HUDEP-2 (cell line): ENCODE data around the gene RBM25.
"Not testable (repeated sequence)": the region's sequence is repeated elsewhere in the genome, so short reads cannot be mapped to it uniquely, and the experiment has no call there.

Experiments used
- DNase-seq, 76 experiments: peaks; one replicate each; lab custom pipeline; 2025; ENCODE audit not compliant: unreplicated experiment in 76 of 76; lab: John Stamatoyannopoulos, UW

RBM25 gene

DNA sequence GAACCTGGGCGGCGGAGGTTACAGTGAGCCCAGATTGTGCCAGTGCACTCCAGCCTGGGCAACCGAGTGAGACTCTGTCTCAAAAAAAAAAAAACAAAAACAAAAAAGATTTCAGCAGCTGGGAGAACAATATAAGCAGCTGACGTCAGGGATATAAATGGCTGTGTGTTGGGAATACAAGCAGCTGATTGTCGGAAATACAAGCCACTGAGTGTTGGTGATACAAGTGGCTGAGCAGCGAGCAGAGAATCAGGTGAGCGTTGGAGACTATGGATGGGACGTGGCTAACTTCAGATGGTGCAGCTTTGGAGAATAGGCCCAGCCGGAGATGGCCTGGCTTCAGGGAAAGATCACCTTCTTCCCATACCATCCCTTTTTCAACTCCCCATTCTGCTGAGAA lies 109.9 kb downstream of the RBM25 start:
- no peak for DNase-seq

DNA sequence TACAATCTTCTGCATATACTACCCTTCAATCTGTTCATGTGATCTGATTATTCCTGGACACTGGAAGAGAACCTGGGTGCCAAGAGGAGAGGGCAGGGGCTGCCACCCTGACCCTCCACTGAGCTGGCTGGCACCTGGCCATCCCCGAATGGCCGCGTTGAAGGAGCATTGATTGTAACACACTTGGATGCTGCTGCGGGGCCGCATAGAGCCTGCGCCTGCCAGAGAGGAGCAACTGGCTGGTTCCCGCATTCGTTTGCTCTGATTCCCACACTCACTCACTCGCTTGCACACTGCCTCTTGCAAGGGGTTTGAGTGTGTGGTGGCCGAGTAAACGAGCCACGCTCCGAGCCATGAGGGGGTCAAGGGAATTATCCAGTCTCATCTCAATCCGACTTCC lies 110.4 kb downstream of the RBM25 start:
- DNase-seq = no peak

DNA sequence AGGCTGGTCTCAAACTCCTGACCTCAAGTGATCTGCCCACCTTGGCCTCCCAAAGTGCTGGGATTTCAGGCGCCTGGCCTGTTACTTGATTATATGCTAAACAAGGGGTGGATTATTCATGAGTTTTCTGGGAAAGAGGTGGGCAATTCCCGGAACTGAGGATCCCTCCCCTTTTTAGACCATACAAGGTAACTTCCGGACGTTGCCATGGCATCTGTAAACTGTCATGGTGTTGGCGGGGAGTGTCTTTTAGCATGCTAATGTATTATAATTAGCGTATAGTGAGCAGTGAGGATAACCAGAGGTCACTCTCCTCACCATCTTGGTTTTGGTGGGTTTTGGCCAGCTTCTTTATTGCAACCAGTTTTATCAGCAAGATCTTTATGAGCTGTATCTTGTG lies 111.5 kb downstream of the RBM25 start:
- DNase-seq = not testable (repeated sequence)

DNA sequence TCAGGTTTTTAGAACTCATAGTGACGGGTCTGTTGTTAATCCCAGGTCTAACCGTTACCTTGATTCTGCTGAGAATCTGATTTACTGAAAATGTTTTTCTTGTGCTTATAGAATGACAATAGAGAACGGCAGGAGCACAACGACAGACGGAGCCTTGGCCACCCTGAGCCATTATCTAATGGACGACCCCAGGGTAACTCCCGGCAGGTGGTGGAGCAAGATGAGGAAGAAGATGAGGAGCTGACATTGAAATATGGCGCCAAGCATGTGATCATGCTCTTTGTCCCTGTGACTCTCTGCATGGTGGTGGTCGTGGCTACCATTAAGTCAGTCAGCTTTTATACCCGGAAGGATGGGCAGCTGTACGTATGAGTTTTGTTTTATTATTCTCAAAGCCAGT lies 112.4 kb downstream of the RBM25 start:
- no peak for DNase-seq

DNA sequence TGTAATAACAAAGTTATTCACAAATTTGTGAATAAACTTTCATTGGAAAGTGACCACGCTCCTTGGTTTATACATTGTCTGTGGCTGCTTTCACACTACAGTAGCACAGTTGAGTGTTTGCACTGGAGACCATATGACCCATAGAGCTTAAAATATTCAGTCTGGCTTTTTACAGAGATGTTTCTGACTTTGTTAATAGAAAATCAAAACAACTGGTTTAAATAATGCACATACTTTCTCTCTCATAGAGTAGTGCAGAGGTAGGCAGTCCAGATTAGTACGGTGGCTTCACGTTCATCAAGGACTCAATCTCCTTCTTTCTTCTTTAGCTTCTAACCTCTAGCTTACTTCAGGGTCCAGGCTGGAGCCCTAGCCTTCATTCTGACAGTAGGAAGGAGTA lies 114.2 kb downstream of the RBM25 start:
- no peak for DNase-seq

DNA sequence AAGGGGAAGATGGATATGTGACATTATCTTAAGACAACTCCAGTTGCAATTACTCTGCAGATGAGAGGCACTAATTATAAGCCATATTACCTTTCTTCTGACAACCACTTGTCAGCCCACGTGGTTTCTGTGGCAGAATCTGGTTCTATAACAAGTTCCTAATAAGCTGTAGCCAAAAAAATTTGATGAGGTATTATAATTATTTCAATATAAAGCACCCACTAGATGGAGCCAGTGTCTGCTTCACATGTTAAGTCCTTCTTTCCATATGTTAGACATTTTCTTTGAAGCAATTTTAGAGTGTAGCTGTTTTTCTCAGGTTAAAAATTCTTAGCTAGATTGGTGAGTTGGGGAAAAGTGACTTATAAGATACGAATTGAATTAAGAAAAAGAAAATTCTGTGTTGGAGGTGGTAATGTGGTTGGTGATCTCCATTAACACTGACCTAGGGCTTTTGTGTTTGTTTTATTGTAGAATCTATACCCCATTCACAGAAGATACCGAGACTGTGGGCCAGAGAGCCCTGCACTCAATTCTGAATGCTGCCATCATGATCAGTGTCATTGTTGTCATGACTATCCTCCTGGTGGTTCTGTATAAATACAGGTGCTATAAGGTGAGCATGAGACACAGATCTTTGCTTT lies 114.9 kb downstream of the RBM25 start:
- DNase-seq = peak in 8 of 76 experiments; percentile 2 to 34 (median 10)
